Measurements from ENCODE around the gene NSUN2. TPM values are rescaled to one million over a fixed set of nuclear protein-coding genes. Genes with fewer than 3 reads are reported as not detected.

Gene NSUN2
- total and polyA plus RNA-seq, 10 donors, result 42.4 to 77.8 (median 56.9) TPM

GRCh38 chr5:6608016-6608415 lies 24.8 kb downstream of the NSUN2 start:
- Histone ChIP-seq H3K9me3 (no peaks in the 10 kb centered on the region), H3K4me1 (peaks cover 0 to 4% (median 0%) of the 10 kb centered on the region in 6 donors), H3K27me3 (replicated peaks in 1 of 7) (no peaks in the 10 kb centered on the region), H3K4me3 (no peak overlapping the region), H3K27ac (no peak overlapping the region), H3K36me3 (peaks cover 21 to 100% (median 99%) of the 10 kb centered on the region in 6 donors)
- WGBS, 5 donors, result 83 to 95% (median 88%) methylated on average over 3 of the region's 3 CpGs
- intact Hi-C loops (cut with DNase I; ENCODE audit: low total_unique reads), result no loop called here
- DNase-seq, result no peak
- TF ChIP-seq POLR2A (IDR thresholded peaks at IDR 0.05) (no peak), POLR2AphosphoS5 (IDR thresholded peaks at IDR 0.05) (no peak), CTCF (IDR thresholded peaks at IDR 0.05 in 8 of 11, conservative IDR thresholded peaks at IDR 0.05 in 3 of 11) (no peak)

- no peak overlapping the region for H3K27ac ChIP-seq
- H3K9me3 ChIP-seq, result no peaks in the 10 kb centered on the region
- H3K4me1 ChIP-seq, result peaks cover 0 to 4% (median 0%) of the 10 kb centered on the region in 6 donors
- intact Hi-C loops (cut with DNase I; ENCODE audit: low total_unique reads), result no loop called here
- H3K4me3 ChIP-seq, result no peak overlapping the region
- WGBS, 5 donors, result 88 to 93% (median 91%) methylated on average over 5 of the region's 5 CpGs
- no peak for DNase-seq
- peaks cover 21 to 100% (median 99%) of the 10 kb centered on the region in 6 donors for H3K36me3 ChIP-seq
- TF ChIP-seq CTCF (IDR thresholded peaks at IDR 0.05 in 8 of 11, conservative IDR thresholded peaks at IDR 0.05 in 3 of 11) (no peak), POLR2A (IDR thresholded peaks at IDR 0.05) (no peak), POLR2AphosphoS5 (IDR thresholded peaks at IDR 0.05) (no peak)
- no peaks in the 10 kb centered on the region for H3K27me3 ChIP-seq (replicated peaks in 1 of 7)
Measured at GRCh38 chr5:6607559-6607936, 25.3 kb downstream of the NSUN2 start.

- Histone ChIP-seq H3K9me3 (no peaks in the 10 kb centered on the region), H3K36me3 (peaks cover 21 to 100% (median 99%) of the 10 kb centered on the region in 6 donors)
- WGBS, 5 donors, result 64 to 90% (median 82%) methylated on average over 9 of the region's 9 CpGs
Measured at GRCh38 chr5:6606884-6607558, 25.8 kb downstream of the NSUN2 start.

More at GRCh38 chr5:6606884-6607558, 25.8 kb downstream of the NSUN2 start:
- H3K27me3 ChIP-seq (replicated peaks in 1 of 7), result no peaks in the 10 kb centered on the region
- no peak for DNase-seq
- H3K4me3 ChIP-seq, result no peak overlapping the region
- TF ChIP-seq CTCF (IDR thresholded peaks at IDR 0.05 in 8 of 11, conservative IDR thresholded peaks at IDR 0.05 in 3 of 11), result no peak
- TF ChIP-seq POLR2A (IDR thresholded peaks at IDR 0.05), result no peak
- TF ChIP-seq POLR2AphosphoS5 (IDR thresholded peaks at IDR 0.05), result no peak
- intact Hi-C loops (cut with DNase I; ENCODE audit: low total_unique reads), result no loop called here
- peaks cover 0 to 4% (median 0%) of the 10 kb centered on the region in 6 donors for H3K4me1 ChIP-seq
- H3K27ac ChIP-seq, result no peak overlapping the region
